ENCODE data around the gene ADAM12.

GRCh38 chr10:126256864-126257263, 131.4 kb downstream of the ADAM12 start:
- TF ChIP-seq POLR2A (IDR thresholded peaks at IDR 0.05) (no peak), CTCF (IDR thresholded peaks at IDR 0.05 in 8 of 11, conservative IDR thresholded peaks at IDR 0.05 in 3 of 11) (no peak)

Measured in spleen (tissue), 7 donors.